Measurements from ENCODE around the gene ROBO2. TPM values are rescaled to one million over a fixed set of nuclear protein-coding genes. Genes with fewer than 3 reads are reported as not detected.

Gene ROBO2
- total and polyA plus RNA-seq, 10 donors, result 0.41 to 14.8 (median 5.2) TPM

GRCh38 chr3:77506384-77506783 lies 466.5 kb downstream of the ROBO2 start:
- intact Hi-C loops (cut with DNase I; ENCODE audit: low total_unique reads), result no loop called here
- Histone ChIP-seq H3K27me3 (replicated peaks in 1 of 7) (no peaks in the 10 kb centered on the region), H3K9me3 (peaks cover 0 to 9% (median 0%) of the 10 kb centered on the region in 8 donors), H3K4me3 (no peak overlapping the region), H3K36me3 (no peaks in the 10 kb centered on the region), H3K4me1 (no peaks in the 10 kb centered on the region), H3K27ac (no peak overlapping the region)
- no peak for DNase-seq
- TF ChIP-seq POLR2A (IDR thresholded peaks at IDR 0.05) (no peak), CTCF (IDR thresholded peaks at IDR 0.05 in 8 of 11, conservative IDR thresholded peaks at IDR 0.05 in 3 of 11) (no peak), POLR2AphosphoS5 (IDR thresholded peaks at IDR 0.05) (no peak)
- whole genome bisulfite sequencing, 5 donors, result 79 to 90% (median 83%) methylated on average over 5 of the region's 5 CpGs

- TF ChIP-seq POLR2A (IDR thresholded peaks at IDR 0.05), result no peak
- no peak for TF ChIP-seq CTCF (IDR thresholded peaks at IDR 0.05 in 8 of 11, conservative IDR thresholded peaks at IDR 0.05 in 3 of 11)
- TF ChIP-seq POLR2AphosphoS5 (IDR thresholded peaks at IDR 0.05), result no peak
- no peak for DNase-seq
- Histone ChIP-seq H3K27ac (no peak overlapping the region), H3K27me3 (replicated peaks in 1 of 7) (no peaks in the 10 kb centered on the region), H3K4me3 (no peak overlapping the region), H3K4me1 (no peaks in the 10 kb centered on the region), H3K36me3 (no peaks in the 10 kb centered on the region), H3K9me3 (peaks cover 0 to 7% (median 0%) of the 10 kb centered on the region in 8 donors)
- WGBS, 5 donors, result 51 to 62% (median 56%) methylated on average over 5 of the region's 5 CpGs
- intact Hi-C loops (cut with DNase I; ENCODE audit: low total_unique reads), result no loop called here
Observed at GRCh38 chr3:77513542-77513941, 473.6 kb downstream of the ROBO2 start.

- no peak overlapping the region for H3K27ac ChIP-seq
- H3K9me3 ChIP-seq, result peaks cover 0 to 11% (median 4%) of the 10 kb centered on the region in 8 donors
- H3K36me3 ChIP-seq, result no peaks in the 10 kb centered on the region
- TF ChIP-seq POLR2A (IDR thresholded peaks at IDR 0.05) (no peak), POLR2AphosphoS5 (IDR thresholded peaks at IDR 0.05) (no peak), CTCF (IDR thresholded peaks at IDR 0.05 in 8 of 11, conservative IDR thresholded peaks at IDR 0.05 in 3 of 11) (no peak)
- no peaks in the 10 kb centered on the region for H3K27me3 ChIP-seq (replicated peaks in 1 of 7)
- no peaks in the 10 kb centered on the region for H3K4me1 ChIP-seq
- no peak overlapping the region for H3K4me3 ChIP-seq
- intact Hi-C loops (cut with DNase I; ENCODE audit: low total_unique reads), result no loop called here
- no peak for DNase-seq
Observed at GRCh38 chr3:77514766-77515165, 474.9 kb downstream of the ROBO2 start.

- WGBS, 5 donors, result 60 to 76% (median 66%) methylated on average over 3 of the region's 3 CpGs
- intact Hi-C loops (cut with DNase I; ENCODE audit: low total_unique reads), result no loop called here
Observed at GRCh38 chr3:77524463-77524862, 484.6 kb downstream of the ROBO2 start.

More at GRCh38 chr3:77524463-77524862, 484.6 kb downstream of the ROBO2 start:
- no peaks in the 10 kb centered on the region for H3K36me3 ChIP-seq
- no peaks in the 10 kb centered on the region for H3K27me3 ChIP-seq (replicated peaks in 1 of 7)
- no peak overlapping the region for H3K4me3 ChIP-seq
- no peak for DNase-seq
- peaks cover 0 to 7% (median 0%) of the 10 kb centered on the region in 8 donors for H3K9me3 ChIP-seq
- TF ChIP-seq POLR2AphosphoS5 (IDR thresholded peaks at IDR 0.05) (no peak), POLR2A (IDR thresholded peaks at IDR 0.05) (no peak), CTCF (IDR thresholded peaks at IDR 0.05 in 8 of 11, conservative IDR thresholded peaks at IDR 0.05 in 3 of 11) (no peak)
- H3K27ac ChIP-seq, result no peak overlapping the region
- H3K4me1 ChIP-seq, result no peaks in the 10 kb centered on the region
